Measurements from ENCODE around the gene ZCCHC3.
"Not testable (repeated sequence)": the region's sequence is repeated elsewhere in the genome, so short reads cannot be mapped to it uniquely, and the experiment has no call there.

Gene ZCCHC3

GRCh38 chr20:313402-313801 is 16.0 kb downstream of the ZCCHC3 start:
- no peak for DNase-seq (ENCODE audit: low spot score)

GRCh38 chr20:313948-314347 is 16.6 kb downstream of the ZCCHC3 start:
- no peak for DNase-seq (ENCODE audit: low spot score)

GRCh38 chr20:316316-317068 is 19.1 kb downstream of the ZCCHC3 start:
- DNase-seq (ENCODE audit: low spot score) = no peak

GRCh38 chr20:324177-325044 is 27.0 kb downstream of the ZCCHC3 start:
- peak; percentile 78 for DNase-seq (ENCODE audit: low spot score)

GRCh38 chr20:325045-325888 is 27.9 kb downstream of the ZCCHC3 start, which contains the start of gene SOX12:
Gene SOX12 (plus strand): TSS chr20:325552. CDS start chr20:325925, 373 bp downstream.
- DNase-seq (ENCODE audit: low spot score) = peak; percentile 95

GRCh38 chr20:325889-326644 is 28.7 kb downstream of the ZCCHC3 start:
- peak; percentile 64 for DNase-seq (ENCODE audit: low spot score)

GRCh38 chr20:326645-327185 is 29.3 kb downstream of the ZCCHC3 start:
- DNase-seq (ENCODE audit: low spot score) = no peak

- DNase-seq (ENCODE audit: low spot score) = peak; percentile 92
These were observed 30.0 kb downstream of the ZCCHC3 start for GRCh38 chr20:327186-328026.

- DNase-seq (ENCODE audit: low spot score) = no peak
These were observed 30.9 kb downstream of the ZCCHC3 start for GRCh38 chr20:328027-328974.

GRCh38 chr20:328975-329695 is 31.8 kb downstream of the ZCCHC3 start:
- DNase-seq (ENCODE audit: low spot score) = no peak

GRCh38 chr20:329851-330232 is 32.5 kb downstream of the ZCCHC3 start:
- no peak for DNase-seq (ENCODE audit: low spot score)

- peak; percentile 57 for DNase-seq (ENCODE audit: low spot score)
These were observed 33.1 kb downstream of the ZCCHC3 start for GRCh38 chr20:330233-331149.

- no peak for DNase-seq (ENCODE audit: low spot score)
These were observed 37.2 kb downstream of the ZCCHC3 start for GRCh38 chr20:334578-334977.

GRCh38 chr20:336040-336439 is 38.7 kb downstream of the ZCCHC3 start:
- DNase-seq (ENCODE audit: low spot score) = not testable (repeated sequence)

GRCh38 chr20:341682-342081 is 44.3 kb downstream of the ZCCHC3 start:
- DNase-seq (ENCODE audit: low spot score) = no peak

- no peak for DNase-seq (ENCODE audit: low spot score)
These were observed 45.7 kb downstream of the ZCCHC3 start for GRCh38 chr20:343107-343506.

GRCh38 chr20:346033-346639 is 48.8 kb downstream of the ZCCHC3 start:
- DNase-seq (ENCODE audit: low spot score) = no peak
